Motor neuron (in vitro differentiated cells): Measurements from ENCODE around the gene KIAA0319L. TPM values are rescaled to one million over a fixed set of nuclear protein-coding genes. Genes with fewer than 3 reads are reported as not detected.
"Not testable (repeated sequence)": the region's sequence is repeated elsewhere in the genome, so short reads cannot be mapped to it uniquely, and the experiment has no call there.

Source experiments
- ATAC-seq, 8 experiments: fragments of 200-7000 bp; cut with Tn5 transposase; replicated peaks in 6 of 8; 2 replicates each; pipeline ENCODE4 v1.8.0; 2021; ENCODE audit warnings: mild to moderate bottlenecking in 8 of 8, moderate library complexity in 8 of 8
- H3K27ac ChIP-seq, 2 donors: fragments of 250-450 bp; sonication (Bioruptor Pico); 2 replicates each; pipeline ENCODE4 v1.9.0; 2021; ENCODE audit warnings: antibody characterized with exemption in 2 of 2, mild to moderate bottlenecking in 2 of 2, moderate library complexity in 1 of 2
- H3K4me1 ChIP-seq, 2 donors: fragments of 250-450 bp; sonication (Bioruptor Pico); replicated peaks in 1 of 2; 2 replicates each; pipeline ENCODE4 v1.6.1; 2021; ENCODE audit warnings: antibody characterized with exemption in 2 of 2, mild to moderate bottlenecking in 2 of 2, moderate library complexity in 1 of 2
- H3K4me3 ChIP-seq, 5 donors: fragments of 250-450 bp; sonication (Bioruptor Pico); 2 replicates each; pipeline ENCODE4 v1.9.0; 2021; ENCODE audit warnings: antibody characterized with exemption in 5 of 5, mild to moderate bottlenecking in 5 of 5, moderate library complexity in 4 of 5
- WGBS, 10 experiments: fragments of 450-650 bp; shearing (Covaris generic); methylation state at CpG; one replicate each; pipeline ENCODE4 v1.0.0; 2022; 5-methylcytosine and 5-hydroxymethylcytosine counted together
- in situ Hi-C, 9 experiments: fragments of 400-800 bp; cut with MboI; loops; one replicate each; pipeline ENCODE4 v1.15.0; 2021; ENCODE audit warnings: low sequenced_read_pairs in 9 of 9, low pct_unique_long_range_greater_than_20kb in 2 of 9; ENCODE audit not compliant: unreplicated experiment in 9 of 9
- total RNA-seq, 8 experiments: library from RNA; unstranded; fragments of 300-600 nt; gene quantifications; 2 replicates each; pipeline versions ENCODE4 v1.2.3 to v1.2.4, GENCODE V29; 2022

KIAA0319L gene
- total RNA-seq, 8 experiments from 2014 or later = 48.2 to 71.6 (median 58.0) TPM

GRCh38 chr1:35481229-35481628 lies 76.0 kb downstream of the KIAA0319L start:
- in situ Hi-C loops = no loop called here
- H3K4me1 ChIP-seq = no peaks in the 10 kb centered on the region
- no peak overlapping the region for H3K27ac ChIP-seq
- H3K4me3 ChIP-seq = no peak overlapping the region
- ATAC-seq = no peak
- 79 to 100% (median 93%) methylated on average over 2 of the region's 2 CpGs; no CpG with 5 or more reads in 1 of the 10 experiments for WGBS, 10 experiments

GRCh38 chr1:35477870-35478269 lies 79.3 kb downstream of the KIAA0319L start:
- H3K4me1 ChIP-seq = no peaks in the 10 kb centered on the region
- ATAC-seq = no peak
- H3K27ac ChIP-seq = no peak overlapping the region
- 78 to 100% (median 96%) methylated on average over 1 to 2 of the region's 2 CpGs; no CpG with 5 or more reads in 1 of the 10 experiments for WGBS, 10 experiments
- in situ Hi-C loops = no loop called here
- H3K4me3 ChIP-seq = no peak overlapping the region

- in situ Hi-C loops = no loop called here
- no peak for ATAC-seq
- no peak overlapping the region for H3K27ac ChIP-seq
- no peaks in the 10 kb centered on the region for H3K4me1 ChIP-seq
- WGBS, 10 experiments = 89 to 100% (median 96%) methylated on average over 1 to 6 of the region's 6 CpGs
- H3K4me3 ChIP-seq = no peak overlapping the region
These were observed 81.1 kb downstream of the KIAA0319L start for GRCh38 chr1:35475856-35476674.

GRCh38 chr1:35475356-35475755 lies 81.8 kb downstream of the KIAA0319L start:
- no peaks in the 10 kb centered on the region for H3K4me1 ChIP-seq
- 79 to 100% (median 88%) methylated on average over 1 to 2 of the region's 2 CpGs; no CpG with 5 or more reads in 3 of the 10 experiments for WGBS, 10 experiments
- H3K4me3 ChIP-seq = no peak overlapping the region
- no peak overlapping the region for H3K27ac ChIP-seq
- in situ Hi-C loops = no loop called here
- no peak for ATAC-seq

- not testable (repeated sequence) for ATAC-seq, H3K27ac ChIP-seq, H3K4me3 ChIP-seq, H3K4me1 ChIP-seq
- in situ Hi-C loops = loop anchor here in 3 of 9 experiments (25.0 kb wide), 2 partner anchors 239 to 264 kb away; partner anchors contain the start of gene C1orf216 (in 1 of the 3)
- 92 to 100% (median 100%) methylated on average over 1 to 3 of the region's 3 CpGs; no CpG with 5 or more reads in 3 of the 10 experiments for WGBS, 10 experiments
These were observed 84.0 kb downstream of the KIAA0319L start for GRCh38 chr1:35473216-35473615.

- Histone ChIP-seq H3K27ac (no peak overlapping the region), H3K4me3 (no peak overlapping the region), H3K4me1 (no peaks in the 10 kb centered on the region)
- WGBS, 10 experiments = 34 to 96% (median 62%) methylated on average over 1 to 4 of the region's 4 CpGs
- in situ Hi-C loops = loop anchor here in 3 of 9 experiments (25.0 kb wide), 2 partner anchors 241 to 266 kb away; partner anchors contain the start of gene C1orf216 (in 1 of the 3)
- peak in 3 of 8 experiments; percentile 62 to 75 (median 70) for ATAC-seq
These were observed 86.1 kb downstream of the KIAA0319L start for GRCh38 chr1:35470977-35471613.

- in situ Hi-C loops = loop anchor here in 3 of 9 experiments (25.0 kb wide), 2 partner anchors 246 to 271 kb away; partner anchors contain the start of gene C1orf216 (in 1 of the 3)
- 60 to 100% (median 100%) methylated on average over 1 of the region's 1 CpG; no CpG with 5 or more reads in 5 of the 10 experiments for whole genome bisulfite sequencing, 10 experiments
- peak in 1 of 8 experiments; percentile 36 for ATAC-seq
These were observed 91.1 kb downstream of the KIAA0319L start for GRCh38 chr1:35466120-35466519.

GRCh38 chr1:35463749-35464148 lies 93.5 kb downstream of the KIAA0319L start:
- in situ Hi-C loops = loop anchor here in 3 of 9 experiments (25.0 kb wide), 2 partner anchors 249 to 274 kb away; partner anchors contain the start of gene C1orf216 (in 1 of the 3)

More at GRCh38 chr1:35466120-35466519, 91.1 kb downstream of the KIAA0319L start:
- Histone ChIP-seq H3K27ac (no peak overlapping the region), H3K4me1 (no peaks in the 10 kb centered on the region), H3K4me3 (no peak overlapping the region)

GRCh38 chr1:35463232-35463631 lies 94.0 kb downstream of the KIAA0319L start:
- Histone ChIP-seq H3K4me1 (no peaks in the 10 kb centered on the region), H3K27ac (no peak overlapping the region), H3K4me3 (no peak overlapping the region)
- ATAC-seq = no peak
- 17 to 100% (median 100%) methylated on average over 1 to 2 of the region's 2 CpGs; no CpG with 5 or more reads in 2 of the 10 experiments for WGBS, 10 experiments
- in situ Hi-C loops = loop anchor here in 3 of 9 experiments (25.0 kb wide), 2 partner anchors 249 to 274 kb away; partner anchors contain the start of gene C1orf216 (in 1 of the 3)

More at GRCh38 chr1:35463749-35464148, 93.5 kb downstream of the KIAA0319L start:
- not testable (repeated sequence) for ATAC-seq, H3K27ac ChIP-seq, H3K4me3 ChIP-seq, H3K4me1 ChIP-seq
- WGBS, 10 experiments = 60 to 100% (median 89%) methylated on average over 1 to 2 of the region's 2 CpGs; no CpG with 5 or more reads in 3 of the 10 experiments

- 58 to 100% (median 96%) methylated on average over 2 to 5 of the region's 5 CpGs; no CpG with 5 or more reads in 1 of the 10 experiments for WGBS, 10 experiments
- in situ Hi-C loops = loop anchor here in 3 of 9 experiments (25.0 kb wide), 2 partner anchors 250 to 275 kb away; partner anchors contain the start of gene C1orf216 (in 1 of the 3)
- no peak overlapping the region for H3K4me3 ChIP-seq
- no peak overlapping the region for H3K27ac ChIP-seq
- ATAC-seq = no peak
- no peaks in the 10 kb centered on the region for H3K4me1 ChIP-seq
These were observed 95.1 kb downstream of the KIAA0319L start for GRCh38 chr1:35461966-35462651.

GRCh38 chr1:35460796-35461195 lies 96.4 kb downstream of the KIAA0319L start:
- in situ Hi-C loops = loop anchor here in 3 of 9 experiments (25.0 kb wide), 2 partner anchors 252 to 277 kb away; partner anchors contain the start of gene C1orf216 (in 1 of the 3)
- Histone ChIP-seq H3K27ac (no peak overlapping the region), H3K4me1 (no peaks in the 10 kb centered on the region), H3K4me3 (no peak overlapping the region)
- WGBS, 10 experiments = 65 to 100% (median 88%) methylated on average over 1 to 2 of the region's 2 CpGs
- ATAC-seq = no peak

GRCh38 chr1:35454616-35455015 lies 102.6 kb downstream of the KIAA0319L start:
- in situ Hi-C loops = loop anchor here in 3 of 9 experiments (25.0 kb wide), 2 partner anchors 258 to 283 kb away; partner anchors contain the start of gene C1orf216 (in 1 of the 3)
- no peak overlapping the region for H3K4me3 ChIP-seq
- no peak overlapping the region for H3K27ac ChIP-seq
- ATAC-seq = peak in 2 of 8 experiments; percentile 14 to 18
- H3K4me1 ChIP-seq = no peaks in the 10 kb centered on the region
- 17 to 100% (median 81%) methylated on average over 1 of the region's 1 CpG; no CpG with 5 or more reads in 2 of the 10 experiments for WGBS, 10 experiments
